HG03520 (cell line): Measurements from ENCODE around the gene DIAPH3.
"Not testable (repeated sequence)": the region's sequence is repeated elsewhere in the genome, so short reads cannot be mapped to it uniquely, and the experiment has no call there.

ENCODE experiments used
- ATAC-seq: cut with Tn5 transposase; IDR thresholded peaks from one replicate; pipeline ENCODE4 v1.9.1; 2021; ENCODE audit warnings: mild to moderate bottlenecking, moderate library complexity; ENCODE audit not compliant: unreplicated experiment

DIAPH3 gene, protein sequence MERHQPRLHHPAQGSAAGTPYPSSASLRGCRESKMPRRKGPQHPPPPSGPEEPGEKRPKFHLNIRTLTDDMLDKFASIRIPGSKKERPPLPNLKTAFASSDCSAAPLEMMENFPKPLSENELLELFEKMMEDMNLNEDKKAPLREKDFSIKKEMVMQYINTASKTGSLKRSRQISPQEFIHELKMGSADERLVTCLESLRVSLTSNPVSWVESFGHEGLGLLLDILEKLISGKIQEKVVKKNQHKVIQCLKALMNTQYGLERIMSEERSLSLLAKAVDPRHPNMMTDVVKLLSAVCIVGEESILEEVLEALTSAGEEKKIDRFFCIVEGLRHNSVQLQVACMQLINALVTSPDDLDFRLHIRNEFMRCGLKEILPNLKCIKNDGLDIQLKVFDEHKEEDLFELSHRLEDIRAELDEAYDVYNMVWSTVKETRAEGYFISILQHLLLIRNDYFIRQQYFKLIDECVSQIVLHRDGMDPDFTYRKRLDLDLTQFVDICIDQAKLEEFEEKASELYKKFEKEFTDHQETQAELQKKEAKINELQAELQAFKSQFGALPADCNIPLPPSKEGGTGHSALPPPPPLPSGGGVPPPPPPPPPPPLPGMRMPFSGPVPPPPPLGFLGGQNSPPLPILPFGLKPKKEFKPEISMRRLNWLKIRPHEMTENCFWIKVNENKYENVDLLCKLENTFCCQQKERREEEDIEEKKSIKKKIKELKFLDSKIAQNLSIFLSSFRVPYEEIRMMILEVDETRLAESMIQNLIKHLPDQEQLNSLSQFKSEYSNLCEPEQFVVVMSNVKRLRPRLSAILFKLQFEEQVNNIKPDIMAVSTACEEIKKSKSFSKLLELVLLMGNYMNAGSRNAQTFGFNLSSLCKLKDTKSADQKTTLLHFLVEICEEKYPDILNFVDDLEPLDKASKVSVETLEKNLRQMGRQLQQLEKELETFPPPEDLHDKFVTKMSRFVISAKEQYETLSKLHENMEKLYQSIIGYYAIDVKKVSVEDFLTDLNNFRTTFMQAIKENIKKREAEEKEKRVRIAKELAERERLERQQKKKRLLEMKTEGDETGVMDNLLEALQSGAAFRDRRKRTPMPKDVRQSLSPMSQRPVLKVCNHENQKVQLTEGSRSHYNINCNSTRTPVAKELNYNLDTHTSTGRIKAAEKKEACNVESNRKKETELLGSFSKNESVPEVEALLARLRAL

DNA sequence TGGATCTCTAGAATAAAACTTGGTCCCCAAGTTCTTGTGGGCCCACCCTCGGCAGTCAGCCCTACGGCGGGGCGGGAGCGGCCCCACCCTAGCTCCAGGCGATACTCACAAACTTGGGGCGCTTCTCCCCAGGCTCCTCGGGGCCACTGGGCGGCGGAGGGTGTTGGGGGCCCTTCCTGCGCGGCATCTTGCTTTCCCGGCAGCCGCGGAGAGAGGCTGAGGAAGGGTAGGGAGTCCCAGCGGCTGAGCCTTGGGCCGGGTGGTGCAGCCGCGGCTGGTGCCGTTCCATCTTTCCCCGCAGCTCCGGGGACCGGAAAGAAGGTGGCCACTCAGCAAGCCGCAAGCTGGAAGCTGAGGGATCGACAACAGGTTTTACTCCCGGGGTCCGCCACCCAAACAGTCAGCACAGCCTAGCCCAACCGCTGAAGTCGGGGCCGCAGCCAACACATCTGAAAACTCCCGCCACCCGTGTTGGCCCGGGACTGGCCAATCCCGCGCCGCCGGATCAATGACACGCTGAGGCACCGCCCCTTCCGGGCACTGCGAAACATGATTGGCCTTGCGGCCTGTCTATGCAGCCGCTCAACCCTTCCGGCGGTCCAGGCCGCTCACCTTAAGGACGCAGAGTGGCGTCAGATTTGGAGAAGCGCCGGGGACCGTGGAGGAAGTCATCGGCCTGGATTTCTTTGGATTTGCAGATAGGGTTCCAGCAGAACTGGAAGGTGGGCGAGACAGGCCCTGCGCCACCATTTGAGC is at the start of gene DIAPH3:
TSS of gene DIAPH3 (minus strand) at position 451 of the 756 bp plus-strand sequence. CDS start at position 289, 162 bp downstream.
- ATAC-seq = peak; percentile 99

- no peak for ATAC-seq
Observed at GRCh38 chr13:60213236-60213744, 49.6 kb upstream of the DIAPH3 start.

- ATAC-seq = no peak
Observed at GRCh38 chr13:60211548-60211947, 47.8 kb upstream of the DIAPH3 start.

DNA sequence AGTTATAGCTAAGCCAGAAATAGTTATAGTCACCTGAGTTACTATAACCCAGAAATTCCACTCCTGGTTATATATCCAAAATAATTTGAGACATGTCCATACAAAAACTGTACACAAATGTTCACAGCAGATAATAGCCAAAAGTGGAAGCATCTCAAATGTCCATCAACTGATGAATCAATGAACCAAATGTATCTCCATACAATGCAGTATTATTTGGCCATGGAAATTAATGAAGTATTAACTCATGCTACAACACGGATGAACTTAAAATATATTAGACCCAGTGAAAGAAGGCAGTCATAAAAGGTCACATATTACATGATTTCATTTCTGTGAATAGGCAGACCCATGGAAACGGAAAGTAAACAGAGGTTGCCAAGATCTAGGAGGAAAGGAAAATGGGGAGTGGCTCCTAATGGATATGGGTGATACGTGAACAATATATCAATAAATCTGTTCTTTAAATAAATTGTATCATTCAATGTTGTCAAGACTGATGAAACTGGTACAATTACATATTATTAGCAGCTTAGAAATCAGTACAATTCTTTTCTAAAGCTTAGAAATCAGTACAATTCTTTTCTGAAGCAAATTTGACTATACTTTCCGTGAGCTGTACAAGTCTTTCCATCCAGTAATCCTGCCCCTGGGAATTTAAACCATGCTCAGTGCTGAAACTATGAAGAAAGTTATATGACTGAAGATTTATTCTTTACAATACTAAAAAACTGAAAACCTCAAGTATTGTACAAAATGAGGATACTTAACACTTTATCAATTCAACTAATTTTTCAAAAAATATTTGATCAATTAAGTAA is 47.0 kb upstream of the DIAPH3 start:
- no peak for ATAC-seq

DNA sequence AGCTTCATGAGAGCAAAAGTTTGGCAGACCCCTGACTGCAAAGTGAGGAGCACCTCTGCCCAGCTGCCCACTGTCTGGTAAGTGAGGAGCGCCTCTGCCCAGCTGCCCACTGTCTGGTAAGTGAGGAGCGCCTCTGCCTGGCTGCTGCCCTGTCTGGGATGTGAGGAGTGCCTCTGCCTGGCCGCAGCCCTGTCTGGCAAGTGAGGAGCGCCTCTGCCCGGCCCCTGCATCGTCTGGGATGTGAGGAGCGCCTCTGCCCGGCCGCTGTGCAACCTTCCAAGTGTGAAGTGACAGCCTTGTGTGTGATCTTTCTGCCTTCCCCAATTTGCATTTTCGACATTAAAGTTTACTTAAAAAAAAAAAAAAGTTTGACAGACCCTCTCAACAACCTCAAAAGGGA is 41.8 kb upstream of the DIAPH3 start:
- ATAC-seq = not testable (repeated sequence)

DNA sequence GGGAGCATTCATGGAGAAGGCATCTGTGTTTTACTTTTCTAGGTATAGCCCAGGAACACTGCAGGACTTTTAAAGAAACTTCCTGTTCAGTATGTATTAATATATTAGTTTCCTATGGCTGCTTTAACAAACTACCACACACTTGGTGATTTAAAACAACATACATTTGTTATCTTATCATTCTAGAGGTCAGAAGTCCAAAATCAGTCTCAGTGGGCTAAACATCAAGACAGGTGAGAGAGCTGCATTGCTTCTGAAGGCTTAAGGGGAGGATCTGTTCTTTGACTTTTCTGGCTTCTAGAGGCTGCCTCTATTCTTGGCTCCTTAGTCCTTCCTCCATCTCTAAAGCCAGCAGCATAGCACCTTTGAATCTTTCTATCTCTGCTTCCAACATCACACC is 37.6 kb upstream of the DIAPH3 start:
- no peak for ATAC-seq

DNA sequence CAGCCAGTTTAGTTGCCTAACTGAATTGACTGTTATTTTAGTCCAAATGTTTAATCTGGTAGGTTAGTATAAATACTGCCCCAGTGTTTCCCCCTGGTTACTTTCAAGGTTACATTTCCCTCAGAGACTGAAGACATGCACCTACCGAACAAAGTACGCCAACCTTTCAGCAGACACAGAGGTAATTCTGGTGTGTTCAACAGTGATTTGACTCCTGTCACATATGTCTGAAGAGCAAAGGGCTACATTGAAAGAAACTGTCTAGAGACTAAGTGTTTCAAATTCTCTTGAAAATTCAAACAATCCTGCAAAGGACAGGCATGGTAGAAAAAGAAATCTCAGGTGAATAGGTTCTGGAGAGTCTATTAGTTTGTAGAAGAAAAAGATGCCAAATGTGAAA is 32.2 kb upstream of the DIAPH3 start:
- ATAC-seq = not testable (repeated sequence)

- ATAC-seq = no peak
Observed at GRCh38 chr13:60182907-60183306, 19.2 kb upstream of the DIAPH3 start.

GRCh38 chr13:60178327-60178726 is 14.6 kb upstream of the DIAPH3 start:
- no peak for ATAC-seq

DNA sequence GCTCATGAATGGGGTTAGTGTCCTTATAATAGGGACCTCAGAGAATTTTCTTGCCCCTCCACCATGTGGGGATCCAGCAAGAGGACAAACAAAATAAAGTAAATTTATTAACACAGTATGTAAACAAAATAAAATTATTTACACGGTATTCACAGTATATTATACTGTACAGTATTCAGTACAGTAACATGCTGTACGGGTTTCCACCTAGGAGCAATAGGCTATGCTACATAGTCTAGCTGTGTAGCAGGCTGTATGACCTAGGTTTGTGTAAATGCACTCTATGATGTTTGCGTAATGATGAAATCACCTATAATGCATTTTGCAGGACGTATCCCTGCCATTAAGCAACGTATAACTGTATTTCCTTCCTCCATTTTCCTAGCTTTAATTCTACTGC is 11.8 kb upstream of the DIAPH3 start:
- ATAC-seq = no peak

DNA sequence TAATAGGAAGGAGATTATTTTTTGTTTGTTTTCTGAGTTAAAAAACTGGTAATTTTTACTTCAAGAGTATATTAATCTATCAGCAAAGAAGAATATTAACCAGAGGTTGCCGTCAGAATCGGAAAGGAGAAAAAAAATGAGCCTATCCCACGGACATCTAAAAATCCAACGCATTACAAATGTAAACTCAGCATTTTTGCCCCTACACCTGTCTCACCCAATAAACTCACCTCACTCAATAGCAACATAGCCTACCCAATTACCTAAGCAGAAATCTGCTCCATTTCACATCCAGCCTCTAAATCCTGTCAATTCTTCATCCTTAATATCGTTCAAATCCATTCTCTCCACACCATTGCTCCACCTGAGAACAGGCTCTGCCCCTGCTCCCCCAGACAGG is 10.4 kb upstream of the DIAPH3 start:
- no peak for ATAC-seq

- ATAC-seq = no peak
Observed at GRCh38 chr13:60172111-60172510, 8.4 kb upstream of the DIAPH3 start.

DNA sequence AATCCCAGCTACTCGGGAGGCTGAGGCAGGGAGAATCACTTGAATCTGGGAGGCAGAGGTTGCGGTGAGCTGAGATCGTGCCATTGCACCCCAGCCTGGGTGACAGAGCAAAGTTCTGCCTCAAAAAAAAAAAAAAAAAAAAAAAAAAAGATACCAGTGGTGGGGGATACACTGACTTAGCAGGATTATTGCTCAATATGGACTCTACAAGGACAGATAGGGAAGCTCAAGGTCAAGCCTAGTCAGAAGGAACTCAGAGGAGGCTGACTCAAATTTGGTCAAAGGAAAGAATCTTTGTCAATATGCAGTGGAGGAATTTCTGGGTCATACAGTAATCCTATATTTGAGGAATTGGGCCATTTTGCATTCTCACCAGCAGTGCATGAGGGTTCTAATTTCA is 6.7 kb upstream of the DIAPH3 start:
- ATAC-seq = no peak

DNA sequence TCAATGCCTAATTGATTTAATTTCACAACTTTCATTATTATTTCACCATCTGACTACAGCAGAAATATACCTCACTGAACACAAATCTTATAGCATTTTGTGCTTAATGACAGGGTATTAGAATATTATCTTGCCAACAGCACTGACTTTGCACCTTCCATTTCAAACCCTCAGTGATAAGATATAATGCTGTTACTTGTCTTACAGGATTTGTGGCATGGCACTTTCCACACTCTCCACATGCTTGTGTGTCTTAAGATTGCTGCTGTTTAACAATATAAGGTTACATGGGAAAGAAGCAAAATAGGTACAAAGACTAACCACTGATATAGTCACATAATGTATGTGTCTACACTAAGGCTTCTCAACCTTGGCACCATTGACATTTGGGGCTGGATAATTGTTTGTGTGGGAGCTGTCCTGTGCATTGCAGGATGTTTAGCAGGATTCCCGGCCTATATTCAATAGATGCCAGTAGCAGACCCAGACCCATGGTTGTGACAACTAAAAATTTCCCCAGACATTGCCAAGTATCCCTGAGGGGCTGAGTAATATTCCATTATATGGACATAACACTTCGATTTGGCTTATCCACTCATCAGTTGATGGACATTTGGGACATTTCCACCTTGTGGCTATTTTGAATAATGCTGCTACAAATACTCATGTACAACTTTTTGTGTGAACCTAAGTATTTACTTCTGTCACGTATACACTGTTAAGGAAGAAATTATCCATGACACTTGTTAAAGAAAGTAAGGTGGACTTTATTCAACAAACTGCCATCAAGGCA is 5.7 kb upstream of the DIAPH3 start:
- no peak for ATAC-seq

DNA sequence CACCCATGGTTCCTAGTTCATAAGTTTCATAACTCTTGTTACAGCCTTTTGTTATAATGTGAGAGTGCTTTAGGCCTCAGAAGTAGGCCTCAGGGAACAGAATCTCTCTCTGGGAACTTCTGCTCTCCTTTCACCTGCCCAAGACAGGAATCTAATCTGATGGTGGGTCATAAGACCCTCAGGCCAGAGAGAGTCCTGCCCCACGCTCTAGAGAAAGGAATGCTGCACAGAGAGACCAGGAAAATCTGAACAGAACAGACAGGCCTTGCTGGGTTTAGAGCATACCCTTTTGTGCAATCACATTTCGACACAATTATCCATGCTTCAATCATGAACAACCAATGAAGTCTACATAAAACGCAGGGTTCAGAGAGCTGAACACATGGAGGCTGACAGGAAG is 3.4 kb upstream of the DIAPH3 start:
- ATAC-seq = no peak

GRCh38 chr13:60165391-60166099 is 1.8 kb upstream of the DIAPH3 start:
- no peak for ATAC-seq

- ATAC-seq = peak; percentile 9
Observed at GRCh38 chr13:60164234-60164889, 634 bp upstream of the DIAPH3 start.

DNA sequence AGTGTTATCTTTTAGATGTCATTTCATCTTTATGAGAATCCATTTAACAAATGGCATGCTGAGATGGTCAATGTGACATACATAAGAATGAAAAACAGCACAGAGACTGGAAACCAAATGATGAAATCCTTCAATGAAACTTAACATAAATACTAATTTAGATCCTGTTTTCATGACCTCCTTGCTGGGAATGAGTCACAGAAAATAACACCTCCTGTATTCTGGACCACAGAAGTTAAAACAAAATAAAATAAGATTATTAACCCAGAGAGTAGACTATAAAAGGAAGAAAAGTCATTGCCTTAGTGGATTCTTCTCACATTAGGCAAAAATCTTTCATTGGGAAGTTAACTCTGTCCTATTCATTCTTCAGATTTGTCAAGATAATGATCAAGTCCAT is 1.6 kb downstream of the DIAPH3 start:
- no peak for ATAC-seq
